Mesenchymal stem cell (in vitro differentiated cells and primary cell): ENCODE measurements around the gene ATP1B3.

Source experiments
- DNase-seq: peaks from one replicate; pipeline ENCODE4 v3.0.0-alpha.2; 2013
- H2AFZ ChIP-seq: one replicate; pipeline ENCODE4 v1.6.1; 2013; ENCODE audit warnings: low read depth, mild to moderate bottlenecking, control low read depth, inconsistent platforms, low read length, moderate library complexity
- H2AK5ac ChIP-seq: 2 replicates; pipeline ENCODE4 v1.6.1; 2013; ENCODE audit warnings: low read length, moderate library complexity, mild to moderate bottlenecking, inconsistent platforms; ENCODE audit not compliant: severe bottlenecking
- H2BK120ac ChIP-seq: one replicate; pipeline ENCODE4 v1.6.1; 2013; ENCODE audit warnings: low read depth, mild to moderate bottlenecking, inconsistent platforms, low read length, moderate library complexity
- H2BK12ac ChIP-seq, 2 experiments: one replicate each; pipeline ENCODE4 v1.6.1; 2013; ENCODE audit warnings: inconsistent platforms in 2 of 2, low read length in 2 of 2, mild to moderate bottlenecking in 2 of 2, moderate library complexity in 2 of 2, control low read depth in 1 of 2
- H2BK15ac ChIP-seq: one replicate; pipeline ENCODE4 v1.6.1; 2013; ENCODE audit warnings: mild to moderate bottlenecking, low read depth, inconsistent platforms; ENCODE audit not compliant: poor library complexity, severe bottlenecking
- H2BK5ac ChIP-seq: 2 replicates; pipeline ENCODE4 v1.6.1; 2013; ENCODE audit warnings: low read depth, mild to moderate bottlenecking, low read length, control low read depth, inconsistent platforms; ENCODE audit not compliant: poor library complexity, severe bottlenecking
- H3K14ac ChIP-seq, 2 experiments: one replicate each; pipeline ENCODE4 v1.6.1; 2013; ENCODE audit warnings: inconsistent platforms in 2 of 2, low read length in 2 of 2, control low read depth in 1 of 2, mild to moderate bottlenecking in 1 of 2, moderate library complexity in 1 of 2
- H3K18ac ChIP-seq, 2 experiments: one replicate each; pipeline ENCODE4 v1.6.1; 2013; ENCODE audit warnings: inconsistent platforms in 2 of 2, low read length in 2 of 2, control low read depth in 1 of 2, low read depth in 1 of 2, mild to moderate bottlenecking in 1 of 2
- H3K23ac ChIP-seq, 2 experiments: one replicate each; pipeline ENCODE4 v1.6.1; 2013; ENCODE audit warnings: inconsistent platforms in 2 of 2, low read length in 2 of 2, mild to moderate bottlenecking in 2 of 2, moderate library complexity in 2 of 2, control low read depth in 1 of 2
- H3K27ac ChIP-seq: 2 replicates; pipeline ENCODE4 v1.5.1; 2013; ENCODE audit warnings: mild to moderate bottlenecking, moderate library complexity, low read length, control low read depth, inconsistent platforms; ENCODE audit not compliant: poor library complexity, severe bottlenecking
- H3K27me3 ChIP-seq, 2 experiments: 2 replicates each; pipeline versions ENCODE4 v1.6.1 to v1.7.0; 2013; ENCODE audit warnings: low read length in 2 of 2, mild to moderate bottlenecking in 2 of 2, moderate library complexity in 2 of 2, control low read depth in 1 of 2, inconsistent platforms in 1 of 2; ENCODE audit not compliant: control insufficient read depth in 1 of 2, insufficient read depth in 1 of 2
- H3K36me3 ChIP-seq, 2 experiments: 2 replicates each; pipeline versions ENCODE4 v1.6.1 to v1.7.0; 2013; ENCODE audit warnings: low read length in 2 of 2, control low read depth in 1 of 2, inconsistent platforms in 1 of 2, low read depth in 1 of 2, mild to moderate bottlenecking in 1 of 2; ENCODE audit not compliant: insufficient read depth in 2 of 2, control insufficient read depth in 1 of 2
- H3K4ac ChIP-seq, 2 experiments: one replicate each; pipeline ENCODE4 v1.6.1; 2013; ENCODE audit warnings: inconsistent platforms in 2 of 2, low read length in 2 of 2, mild to moderate bottlenecking in 2 of 2, moderate library complexity in 2 of 2, control low read depth in 1 of 2, low read depth in 1 of 2
- H3K4me1 ChIP-seq: 2 replicates; pipeline ENCODE4 v1.6.1; 2013; ENCODE audit warnings: low read depth, low read length, control low read depth; ENCODE audit not compliant: control insufficient read depth, insufficient read depth
- H3K4me2 ChIP-seq: 2 replicates; pipeline ENCODE4 v1.6.1; 2013; ENCODE audit warnings: low read length, mild to moderate bottlenecking, inconsistent platforms; ENCODE audit not compliant: poor library complexity, severe bottlenecking
- H3K4me3 ChIP-seq, 2 experiments: 2 replicates each; pipeline versions ENCODE4 v1.5.1 to v1.7.0; 2013; ENCODE audit warnings: low read length in 2 of 2, mild to moderate bottlenecking in 2 of 2, control low read depth in 1 of 2, low read depth in 1 of 2; ENCODE audit not compliant: insufficient read depth in 1 of 2
- H3K79me1 ChIP-seq: replicated peaks from 2 replicates; pipeline ENCODE4 v1.6.1; 2013; ENCODE audit warnings: mild to moderate bottlenecking, control low read depth, low read length, inconsistent platforms; ENCODE audit not compliant: poor library complexity, severe bottlenecking
- H3K9ac ChIP-seq: 2 replicates; pipeline ENCODE4 v1.7.0; 2013; ENCODE audit warnings: mild to moderate bottlenecking, low read length, moderate library complexity
- H3K9me3 ChIP-seq: 2 replicates; pipeline ENCODE4 v1.7.0; 2013; ENCODE audit warnings: mild to moderate bottlenecking, low read length; ENCODE audit not compliant: control insufficient read depth
- H4K8ac ChIP-seq: one replicate; pipeline ENCODE4 v1.6.1; 2013; ENCODE audit warnings: inconsistent platforms, mild to moderate bottlenecking, low read length, moderate library complexity
- H4K91ac ChIP-seq: one replicate; pipeline ENCODE4 v1.6.1; 2013; ENCODE audit warnings: mild to moderate bottlenecking, low read length, inconsistent platforms
- WGBS: methylation state at CpG from one replicate; pipeline ENCODE4 v1.1.7; 2013; ENCODE audit warnings: mixed read lengths; 5-methylcytosine and 5-hydroxymethylcytosine counted together

The ATP1B3 gene

DNA sequence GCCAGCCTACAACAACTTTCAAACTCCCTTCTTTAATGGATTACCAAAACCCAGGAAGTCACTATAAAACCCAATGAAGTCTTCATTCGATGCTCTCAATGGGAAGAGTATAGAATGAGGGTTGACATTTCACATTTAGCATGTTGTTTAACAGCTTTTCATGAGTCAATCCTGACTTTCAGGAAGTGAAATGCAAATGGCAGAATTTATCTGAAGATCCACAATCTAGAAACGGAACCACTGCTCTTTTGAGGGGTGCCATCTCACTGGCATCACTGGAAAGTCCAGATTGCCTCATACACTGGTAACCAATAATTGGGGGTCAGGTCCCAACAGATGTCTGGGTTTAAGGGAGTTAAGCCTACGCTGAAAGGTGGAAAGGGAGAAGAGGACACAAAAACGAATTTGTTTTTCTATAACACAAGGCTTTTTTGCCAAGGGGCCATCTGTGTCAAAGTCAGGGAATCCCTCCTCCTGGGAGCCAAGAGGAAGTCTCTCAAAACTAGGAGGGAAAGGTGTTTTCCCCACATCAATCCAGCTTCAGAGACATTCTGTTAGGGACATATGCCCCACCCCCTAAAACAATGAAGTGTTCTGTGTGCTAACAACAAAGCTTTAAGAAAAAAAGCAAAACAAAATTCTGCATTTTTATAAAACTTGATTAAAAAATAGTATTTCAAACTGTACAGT lies 12.0 kb upstream of the ATP1B3 start:
- H3K79me1 ChIP-seq = no peaks in the 10 kb centered on the region
- no peak overlapping the region for H2AFZ ChIP-seq
- no peak overlapping the region for H2BK12ac ChIP-seq
- H3K23ac ChIP-seq = no peak overlapping the region
- WGBS = 81% methylated on average over 4 of the region's 4 CpGs
- no peaks in the 10 kb centered on the region for H3K27me3 ChIP-seq
- no peak overlapping the region for H3K9ac ChIP-seq
- no peak overlapping the region for H2BK120ac ChIP-seq
- H3K4me1 ChIP-seq = no peaks in the 10 kb centered on the region
- no peak overlapping the region for H3K4me2 ChIP-seq
- no peak overlapping the region for H3K4ac ChIP-seq
- no peak overlapping the region for H3K18ac ChIP-seq
- H3K14ac ChIP-seq = no peak overlapping the region
- no peak overlapping the region for H2BK5ac ChIP-seq
- no peaks in the 10 kb centered on the region for H3K9me3 ChIP-seq
- no peaks in the 10 kb centered on the region for H3K36me3 ChIP-seq
- no peak for DNase-seq
- no peak overlapping the region for H2BK15ac ChIP-seq
- no peak overlapping the region for H2AK5ac ChIP-seq
- no peak overlapping the region for H3K4me3 ChIP-seq
- H4K8ac ChIP-seq = no peak overlapping the region
- H4K91ac ChIP-seq = no peak overlapping the region
- no peak overlapping the region for H3K27ac ChIP-seq

DNA sequence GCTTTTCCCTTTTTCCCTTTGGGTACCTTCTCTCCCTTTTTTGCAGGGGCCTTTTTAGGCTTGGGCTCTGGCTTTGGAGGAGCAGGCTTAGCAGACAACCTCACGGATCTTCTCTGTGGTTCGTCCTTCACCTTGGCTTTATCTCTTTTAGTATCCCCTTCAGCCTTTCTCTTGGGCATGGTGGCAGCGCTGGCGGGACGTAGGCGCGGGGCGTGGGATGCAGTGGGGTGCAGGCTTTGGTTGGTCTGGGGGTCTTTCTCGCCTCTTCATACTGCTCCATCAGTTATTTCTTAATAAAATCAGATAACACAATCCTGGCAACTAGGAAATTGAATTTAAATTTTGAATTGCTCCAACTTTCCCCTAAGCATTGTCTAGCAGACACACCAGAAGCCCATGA lies 11.3 kb upstream of the ATP1B3 start:
- Histone ChIP-seq H3K36me3 (no peaks in the 10 kb centered on the region), H4K8ac (no peak overlapping the region), H3K27ac (no peak overlapping the region), H3K23ac (no peak overlapping the region), H3K14ac (no peak overlapping the region), H4K91ac (no peak overlapping the region), H3K4me2 (no peak overlapping the region), H3K9ac (no peak overlapping the region), H2BK15ac (no peak overlapping the region), H3K27me3 (no peaks in the 10 kb centered on the region), H2BK5ac (no peak overlapping the region), H3K18ac (no peak overlapping the region), H2AFZ (no peak overlapping the region), H2BK120ac (no peak overlapping the region), H2AK5ac (no peak overlapping the region), H3K4ac (no peak overlapping the region), H3K79me1 (no peaks in the 10 kb centered on the region), H3K4me3 (no peak overlapping the region), H2BK12ac (no peak overlapping the region), H3K9me3 (no peaks in the 10 kb centered on the region), H3K4me1 (no peaks in the 10 kb centered on the region)
- 96% methylated on average over 5 of the region's 9 CpGs for WGBS
- no peak for DNase-seq

DNA sequence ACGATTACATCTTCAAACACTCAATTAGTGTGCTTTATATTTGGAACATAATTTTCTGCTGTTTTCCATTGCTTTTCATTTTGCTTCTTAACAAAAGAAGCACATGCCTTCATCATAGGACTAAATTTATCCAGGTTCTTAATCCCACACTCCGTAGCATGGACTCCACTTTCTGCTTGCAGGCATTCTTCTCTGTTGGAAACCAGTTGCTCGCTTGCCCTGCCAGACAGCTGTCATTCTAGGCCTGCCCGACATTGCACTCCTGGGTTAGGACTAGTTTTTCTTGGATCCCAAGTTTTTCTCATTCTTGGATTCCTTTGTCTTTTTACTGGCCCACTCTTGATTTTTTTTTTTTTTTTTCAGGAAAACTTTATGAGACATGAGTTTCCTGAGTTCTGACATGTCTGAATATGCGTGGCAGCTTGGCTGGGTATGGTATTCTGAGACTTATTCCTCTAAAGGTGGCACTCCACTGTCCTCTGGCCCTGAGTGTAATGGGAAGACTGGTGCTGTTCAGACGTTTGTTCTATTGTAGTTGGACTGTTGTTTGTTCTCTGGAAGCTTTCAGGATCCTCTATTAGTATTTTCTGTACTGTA lies 6.3 kb upstream of the ATP1B3 start:
- no peak overlapping the region for H3K4ac ChIP-seq
- H3K36me3 ChIP-seq = no peaks in the 10 kb centered on the region
- H2AK5ac ChIP-seq = no peak overlapping the region
- H3K4me1 ChIP-seq = no peaks in the 10 kb centered on the region
- no peak overlapping the region for H3K9ac ChIP-seq
- H3K23ac ChIP-seq = no peak overlapping the region
- no peak overlapping the region for H2BK12ac ChIP-seq
- H3K79me1 ChIP-seq = no peaks in the 10 kb centered on the region
- no peak overlapping the region for H2BK120ac ChIP-seq
- no peak overlapping the region for H3K14ac ChIP-seq
- H4K91ac ChIP-seq = no peak overlapping the region
- H3K4me3 ChIP-seq = no peak overlapping the region
- no peaks in the 10 kb centered on the region for H3K27me3 ChIP-seq
- H3K4me2 ChIP-seq = no peak overlapping the region
- no peak overlapping the region for H3K18ac ChIP-seq
- WGBS = 86% methylated on average over 6 of the region's 6 CpGs
- H2BK15ac ChIP-seq = no peak overlapping the region
- DNase-seq = no peak
- no peaks in the 10 kb centered on the region for H3K9me3 ChIP-seq
- no peak overlapping the region for H2BK5ac ChIP-seq
- no peak overlapping the region for H2AFZ ChIP-seq
- no peak overlapping the region for H4K8ac ChIP-seq
- H3K27ac ChIP-seq = no peak overlapping the region

DNA sequence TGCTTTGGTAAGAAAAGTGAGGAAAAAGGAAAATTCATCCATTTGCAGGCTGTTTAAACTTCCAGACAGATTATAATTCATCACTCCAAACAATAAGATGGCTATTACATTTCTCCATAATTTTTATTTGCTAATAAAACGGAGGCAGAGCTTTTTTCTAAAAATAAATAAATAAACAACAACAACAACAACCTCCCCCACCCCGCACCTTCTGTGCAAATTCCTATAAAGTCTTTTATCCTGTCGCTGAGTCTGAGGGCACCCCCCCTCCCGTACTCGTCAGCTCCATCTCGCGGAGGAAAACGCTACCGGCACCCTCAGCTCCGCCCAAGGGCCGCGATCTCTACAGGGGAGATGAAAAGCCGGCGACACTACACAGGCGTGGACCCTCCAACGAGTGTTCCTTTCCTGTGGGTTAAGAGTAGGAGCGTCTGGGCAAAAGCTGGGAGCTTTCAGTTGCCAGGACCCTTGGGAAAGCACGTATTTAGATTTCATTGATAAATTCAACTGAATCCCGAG lies 1.0 kb upstream of the ATP1B3 start:
- Histone ChIP-seq H3K14ac (no peak overlapping the region), H2AK5ac (no peak overlapping the region), H3K79me1 (peaks cover 1% of the 10 kb centered on the region), H3K9me3 (no peaks in the 10 kb centered on the region), H3K36me3 (peaks cover 0 to 3% of the 10 kb centered on the region in 2 experiments), H3K4me1 (no peaks in the 10 kb centered on the region), H3K27me3 (no peaks in the 10 kb centered on the region), H3K4ac (peak overlapping the region in 1 of 2 experiments; percentile 68), H3K4me2 (peak overlapping the region; percentile 99), H3K23ac (no peak overlapping the region), H2BK120ac (no peak overlapping the region), H2BK15ac (no peak overlapping the region), H2BK5ac (no peak overlapping the region), H2AFZ (peak overlapping the region; percentile 61), H3K9ac (peak overlapping the region; percentile 99), H2BK12ac (no peak overlapping the region), H4K91ac (no peak overlapping the region), H3K18ac (no peak overlapping the region), H4K8ac (no peak overlapping the region), H3K4me3 (peak overlapping the region; percentile 95 to 97), H3K27ac (peak overlapping the region; percentile 77)
- WGBS = 1% methylated on average over 16 of the region's 19 CpGs
- peak; percentile 87 for DNase-seq
